ENCODE measurements around the gene CUEDC1. TPM values are rescaled to one million over a fixed set of nuclear protein-coding genes. Genes with fewer than 3 reads are reported as not detected.

The CUEDC1 gene
- total and polyA plus RNA-seq, 2 of the 13 experiments (the other 11 are each of a cell fraction or from before 2014, with no cell fraction given) = 7.4 to 12.9 TPM

GRCh38 chr17:57956291-57957119, 1.3 kb upstream of the CUEDC1 start:
- WGBS (ENCODE audit: low lambda C conversion rate) = 21% methylated on average over 11 of the region's 13 CpGs
- intact Hi-C loops (cut with micrococcal nuclease; ENCODE audit: unreplicated experiment) = loop anchor here (2.0 kb wide), 1 partner anchor 30 kb away; no protein-coding TSS in a partner anchor
- H3K36me3 ChIP-seq (replicated peaks in 1 of 2; ENCODE audit: control insufficient read depth in 1 of 2, insufficient read depth in 2 of 2, low read length in 2 of 2) = no peaks in the 10 kb centered on the region
- no peak for DNase-seq (ENCODE audit: low spot score)
- no peak overlapping the region for H3K27ac ChIP-seq (ENCODE audit: extremely low read length, insufficient read depth, low read length)
- no peaks in the 10 kb centered on the region for H3K79me2 ChIP-seq (ENCODE audit: insufficient read depth, low read length)
- CTCF ChIA-PET (ENCODE audit: low intra/inter-chr PET ratio, low total read pairs) = no interaction called here
- FAIRE-seq = no peak
- peaks cover 65% of the 10 kb centered on the region for H3K4me1 ChIP-seq (ENCODE audit: insufficient read depth, low read length)
- peak overlapping the region in 1 of 3 experiments; percentile 92; a peak in 1 of 6 replicates for H3K4me3 ChIP-seq (replicated peaks in 1 of 3; ENCODE audit: insufficient read depth in 1 of 3, low read depth in 2 of 3, low read length in 3 of 3)
- POLR2A ChIA-PET = interaction anchor here (0.9 to 6.6 kb wide), 7 partner anchors 10 to 95 kb away, joined by 3 to 35 read pairs (median 5); partner anchors contain the start of gene SRSF1
- in situ Hi-C loops (cut with HindIII; ENCODE audit: extremely low pct_ligation_motif_present, low pct_unique_long_range_greater_than_20kb) = no loop called here
- peak overlapping the region; percentile 100; the same call in 1 of the 2 replicates for H3K4me2 ChIP-seq (ENCODE audit: low read depth, low read length)
- no peak for TF ChIP-seq ZNF850 (CRISPR knock-in tag; conservative IDR thresholded peaks at IDR 0.05)
- peak; percentile 87 for TF ChIP-seq ZNF441 (CRISPR knock-in tag; IDR thresholded peaks at IDR 0.05; ENCODE audit: borderline replicate concordance)
- TF ChIP-seq, protein P1, sequence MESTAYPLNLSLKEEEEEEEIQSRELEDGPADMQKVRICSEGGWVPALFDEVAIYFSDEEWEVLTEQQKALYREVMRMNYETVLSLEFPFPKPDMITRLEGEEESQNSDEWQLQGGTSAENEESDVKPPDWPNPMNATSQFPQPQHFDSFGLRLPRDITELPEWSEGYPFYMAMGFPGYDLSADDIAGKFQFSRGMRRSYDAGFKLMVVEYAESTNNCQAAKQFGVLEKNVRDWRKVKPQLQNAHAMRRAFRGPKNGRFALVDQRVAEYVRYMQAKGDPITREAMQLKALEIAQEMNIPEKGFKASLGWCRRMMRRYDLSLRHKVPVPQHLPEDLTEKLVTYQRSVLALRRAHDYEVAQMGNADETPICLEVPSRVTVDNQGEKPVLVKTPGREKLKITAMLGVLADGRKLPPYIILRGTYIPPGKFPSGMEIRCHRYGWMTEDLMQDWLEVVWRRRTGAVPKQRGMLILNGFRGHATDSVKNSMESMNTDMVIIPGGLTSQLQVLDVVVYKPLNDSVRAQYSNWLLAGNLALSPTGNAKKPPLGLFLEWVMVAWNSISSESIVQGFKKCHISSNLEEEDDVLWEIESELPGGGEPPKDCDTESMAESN (CRISPR knock-in tag; conservative IDR thresholded peaks at IDR 0.05) = no peak
- TF ChIP-seq SRY (CRISPR knock-in tag; IDR thresholded peaks at IDR 0.05) = no peak
- no peak for TF ChIP-seq ZNF281 (CRISPR knock-in tag; IDR thresholded peaks at IDR 0.05; ENCODE audit: borderline replicate concordance)
- TF ChIP-seq CBX5 (CRISPR knock-in tag; IDR thresholded peaks at IDR 0.05; ENCODE audit: borderline replicate concordance) = no peak
- TF ChIP-seq GTF3A (CRISPR knock-in tag; conservative IDR thresholded peaks at IDR 0.05) = no peak
- TF ChIP-seq, protein P2, sequence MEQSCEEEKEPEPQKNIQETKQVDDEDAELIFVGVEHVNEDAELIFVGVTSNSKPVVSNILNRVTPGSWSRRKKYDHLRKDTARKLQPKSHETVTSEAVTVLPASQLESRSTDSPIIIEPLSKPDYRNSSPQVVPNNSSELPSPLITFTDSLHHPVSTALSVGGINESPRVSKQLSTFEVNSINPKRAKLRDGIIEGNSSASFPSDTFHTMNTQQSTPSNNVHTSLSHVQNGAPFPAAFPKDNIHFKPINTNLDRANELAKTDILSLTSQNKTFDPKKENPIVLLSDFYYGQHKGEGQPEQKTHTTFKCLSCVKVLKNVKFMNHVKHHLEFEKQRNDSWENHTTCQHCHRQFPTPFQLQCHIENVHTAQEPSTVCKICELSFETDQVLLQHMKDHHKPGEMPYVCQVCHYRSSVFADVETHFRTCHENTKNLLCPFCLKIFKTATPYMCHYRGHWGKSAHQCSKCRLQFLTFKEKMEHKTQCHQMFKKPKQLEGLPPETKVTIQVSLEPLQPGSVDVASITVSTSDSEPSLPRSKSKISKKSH (CRISPR knock-in tag; IDR thresholded peaks at IDR 0.05; ENCODE audit: borderline replicate concordance) = no peak
- peaks cover 16 to 44% of the 10 kb centered on the region in 2 experiments for H3K27me3 ChIP-seq (ENCODE audit: control insufficient read depth in 1 of 2, insufficient read depth in 2 of 2, low read length in 2 of 2)
- no peaks in the 10 kb centered on the region for H4K20me1 ChIP-seq (ENCODE audit: insufficient read depth, low read length)
- ATAC-seq = no peak
- H3K9me3 ChIP-seq (ENCODE audit: low read length) = no peaks in the 10 kb centered on the region
- no TSS peak for BruUV-seq (replicated peaks)
- H3K9ac ChIP-seq (ENCODE audit: insufficient read depth, low read depth, low read length) = no peak overlapping the region
- no peak overlapping the region for H2AFZ ChIP-seq (ENCODE audit: low read length)

Measured in HepG2 (cell line).